ENCODE results near the gene TMPRSS4.

TMPRSS4 gene

DNA sequence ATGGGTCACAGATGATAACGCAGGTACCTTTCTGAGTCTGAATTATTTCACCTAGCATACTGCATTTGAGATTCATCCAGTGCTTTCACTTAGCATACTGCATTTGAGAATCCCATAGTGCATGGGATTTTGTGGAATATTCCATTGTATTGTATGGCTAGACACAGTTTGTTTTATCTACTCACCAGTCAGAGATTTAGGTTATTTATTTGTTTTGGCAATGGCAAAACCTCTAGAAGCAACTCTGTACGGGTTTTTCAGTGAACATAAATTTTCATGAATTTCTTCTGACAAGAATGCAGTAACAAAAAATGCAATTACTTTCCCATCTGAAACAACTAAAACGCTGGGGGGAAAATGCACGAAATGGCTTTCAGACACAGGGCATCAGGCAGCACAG, 51.4 kb downstream of the TMPRSS4 start:
- H3K4me1 ChIP-seq, result no peaks in the 10 kb centered on the region
- H3K27me3 ChIP-seq (ENCODE audit: control insufficient read depth, insufficient read depth, low read length), result no peaks in the 10 kb centered on the region
- TF ChIP-seq, protein P1, sequence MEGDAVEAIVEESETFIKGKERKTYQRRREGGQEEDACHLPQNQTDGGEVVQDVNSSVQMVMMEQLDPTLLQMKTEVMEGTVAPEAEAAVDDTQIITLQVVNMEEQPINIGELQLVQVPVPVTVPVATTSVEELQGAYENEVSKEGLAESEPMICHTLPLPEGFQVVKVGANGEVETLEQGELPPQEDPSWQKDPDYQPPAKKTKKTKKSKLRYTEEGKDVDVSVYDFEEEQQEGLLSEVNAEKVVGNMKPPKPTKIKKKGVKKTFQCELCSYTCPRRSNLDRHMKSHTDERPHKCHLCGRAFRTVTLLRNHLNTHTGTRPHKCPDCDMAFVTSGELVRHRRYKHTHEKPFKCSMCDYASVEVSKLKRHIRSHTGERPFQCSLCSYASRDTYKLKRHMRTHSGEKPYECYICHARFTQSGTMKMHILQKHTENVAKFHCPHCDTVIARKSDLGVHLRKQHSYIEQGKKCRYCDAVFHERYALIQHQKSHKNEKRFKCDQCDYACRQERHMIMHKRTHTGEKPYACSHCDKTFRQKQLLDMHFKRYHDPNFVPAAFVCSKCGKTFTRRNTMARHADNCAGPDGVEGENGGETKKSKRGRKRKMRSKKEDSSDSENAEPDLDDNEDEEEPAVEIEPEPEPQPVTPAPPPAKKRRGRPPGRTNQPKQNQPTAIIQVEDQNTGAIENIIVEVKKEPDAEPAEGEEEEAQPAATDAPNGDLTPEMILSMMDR (IDR thresholded peaks at IDR 0.05), result no peak
- H3K9ac ChIP-seq, result no peak overlapping the region
- no peak overlapping the region for H2AFZ ChIP-seq
- H3K27ac ChIP-seq, result no peak overlapping the region
- no peaks in the 10 kb centered on the region for H3K9me3 ChIP-seq (ENCODE audit: control insufficient read depth, low read length)
- H3K36me3 ChIP-seq (ENCODE audit: control insufficient read depth, insufficient read depth, low read length), result no peaks in the 10 kb centered on the region
- H3K79me2 ChIP-seq, result no peaks in the 10 kb centered on the region
- no peak overlapping the region for H3K4me2 ChIP-seq (ENCODE audit: low read length)
- H3K4me3 ChIP-seq (ENCODE audit: low read depth, low read length), result no peak overlapping the region

DNA sequence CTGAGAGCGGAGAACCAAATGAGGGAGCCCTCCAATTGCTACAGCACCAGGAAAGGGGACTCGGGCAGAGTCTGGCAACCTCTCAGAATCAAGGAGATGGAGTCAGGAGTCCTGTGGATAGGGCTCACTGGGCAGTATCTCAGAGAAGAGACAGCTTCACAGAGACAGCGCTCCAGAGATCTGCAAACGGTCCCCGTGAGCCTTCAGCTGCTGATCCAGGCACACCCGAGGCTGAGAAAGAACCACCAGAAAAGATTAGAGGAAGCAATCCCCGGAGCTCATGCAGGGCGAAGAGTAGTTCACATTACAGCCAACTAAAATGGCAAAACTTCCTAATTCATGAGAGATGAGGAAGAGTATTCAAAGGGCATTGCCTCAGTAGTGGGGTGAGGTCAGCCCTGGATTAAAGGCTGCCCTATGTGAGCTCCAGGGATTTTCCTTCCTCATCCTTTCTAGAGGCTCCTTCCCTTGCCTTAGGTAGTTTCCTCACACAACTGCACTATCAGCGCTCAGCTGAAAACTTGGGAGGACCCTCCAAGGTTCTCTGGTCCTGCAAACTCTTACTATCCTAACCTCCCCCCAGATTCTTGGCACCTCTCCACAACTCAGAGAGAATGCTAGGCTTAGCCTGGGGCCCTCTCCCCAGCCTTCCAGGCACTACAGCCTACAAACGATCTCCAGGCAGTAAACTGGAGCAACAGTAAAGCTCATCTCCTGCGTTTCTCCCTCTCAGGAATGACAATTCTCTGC, 52.0 kb downstream of the TMPRSS4 start:
- Histone ChIP-seq H3K27ac (no peak overlapping the region), H3K9ac (no peak overlapping the region), H3K4me3 (ENCODE audit: low read depth, low read length) (no peak overlapping the region), H3K9me3 (ENCODE audit: control insufficient read depth, low read length) (no peaks in the 10 kb centered on the region), H3K27me3 (ENCODE audit: control insufficient read depth, insufficient read depth, low read length) (no peaks in the 10 kb centered on the region), H2AFZ (no peak overlapping the region), H3K4me1 (no peaks in the 10 kb centered on the region), H3K4me2 (ENCODE audit: low read length) (no peak overlapping the region), H3K36me3 (ENCODE audit: control insufficient read depth, insufficient read depth, low read length) (no peaks in the 10 kb centered on the region), H3K79me2 (no peaks in the 10 kb centered on the region)
- TF ChIP-seq, protein P1 (IDR thresholded peaks at IDR 0.05), result no peak

DNA sequence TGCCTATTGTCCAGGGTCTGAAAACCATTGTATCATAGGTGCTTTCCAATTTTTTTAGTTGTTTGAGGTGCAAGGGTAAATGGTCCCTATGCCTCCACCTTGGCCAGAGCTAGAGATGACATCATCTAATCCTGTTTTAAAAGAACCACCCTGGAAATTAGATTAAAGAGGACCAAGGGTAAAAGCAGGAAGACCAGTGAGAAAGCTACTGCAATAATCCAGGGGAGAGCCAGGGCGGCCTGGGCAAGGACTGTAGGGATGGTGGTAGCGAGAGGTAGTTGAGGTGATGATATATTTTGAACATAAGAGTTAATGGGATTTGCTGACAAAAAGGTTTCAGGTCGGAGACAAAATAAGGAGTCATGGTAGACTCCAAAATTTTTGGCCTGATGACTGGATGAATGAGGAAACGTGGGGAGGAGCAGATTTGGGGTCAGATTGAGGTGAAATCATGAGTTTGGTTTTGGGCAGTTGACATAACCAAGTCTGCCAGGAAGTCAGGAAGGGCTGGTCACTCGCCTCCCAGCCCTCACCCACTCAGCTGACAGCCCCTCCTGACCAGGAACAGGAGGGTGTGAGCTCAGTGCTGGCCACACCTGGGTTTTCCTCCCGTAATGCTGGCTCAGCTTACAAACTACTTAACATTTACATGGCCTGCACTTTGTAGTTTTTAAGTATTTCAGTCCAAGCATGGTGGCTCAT, 52.7 kb downstream of the TMPRSS4 start:
- Histone ChIP-seq H2AFZ (no peak overlapping the region), H3K4me3 (ENCODE audit: low read depth, low read length) (no peak overlapping the region)

DNA sequence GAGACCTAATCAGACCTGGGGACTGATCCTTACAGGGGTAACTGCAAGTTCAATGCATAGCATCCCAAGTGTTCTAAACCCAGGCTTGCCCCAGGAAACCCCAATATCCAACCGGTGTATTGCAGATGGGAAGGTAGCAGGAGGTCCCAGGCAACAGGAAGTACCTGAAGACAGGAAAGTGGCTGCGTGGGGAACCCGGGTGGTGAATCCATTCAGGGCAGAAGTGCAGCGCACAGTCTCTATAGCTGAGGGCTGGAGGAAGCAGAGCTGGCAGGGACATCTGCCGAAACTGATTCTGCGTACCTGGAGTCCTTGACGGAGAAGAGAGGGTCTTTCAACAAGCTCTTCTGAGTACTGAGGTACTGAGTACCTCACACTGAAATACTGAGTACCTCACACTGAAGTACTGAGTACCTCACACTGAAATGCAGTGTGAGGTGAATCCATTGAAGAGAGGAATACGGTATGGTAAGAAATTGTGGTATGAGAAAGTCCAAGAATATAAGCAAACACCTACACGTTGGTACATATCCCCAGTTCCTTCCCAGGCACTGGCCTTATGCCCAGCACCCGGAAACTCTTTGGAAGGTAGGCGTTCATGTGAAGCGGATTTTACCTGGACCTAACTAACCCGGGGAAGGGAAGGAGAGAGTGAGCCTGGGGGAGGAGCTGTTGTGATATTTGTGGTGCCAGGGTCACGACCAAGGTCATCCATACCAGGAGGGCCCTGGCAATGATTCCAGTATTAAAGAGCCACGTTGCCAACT, 55.7 kb downstream of the TMPRSS4 start:
- TF ChIP-seq, protein P1 (IDR thresholded peaks at IDR 0.05), result no peak

More for the DNA sequence above, 52.7 kb downstream of the TMPRSS4 start:
- Histone ChIP-seq H3K79me2 (no peaks in the 10 kb centered on the region), H3K4me1 (no peaks in the 10 kb centered on the region), H3K9ac (no peak overlapping the region), H3K9me3 (ENCODE audit: control insufficient read depth, low read length) (no peaks in the 10 kb centered on the region), H3K36me3 (ENCODE audit: control insufficient read depth, insufficient read depth, low read length) (no peaks in the 10 kb centered on the region), H3K27ac (no peak overlapping the region), H3K27me3 (ENCODE audit: control insufficient read depth, insufficient read depth, low read length) (no peaks in the 10 kb centered on the region), H3K4me2 (ENCODE audit: low read length) (no peak overlapping the region)
- TF ChIP-seq, protein P1 (IDR thresholded peaks at IDR 0.05), result no peak

More for the DNA sequence above, 55.7 kb downstream of the TMPRSS4 start:
- no peak overlapping the region for H2AFZ ChIP-seq
- H3K4me3 ChIP-seq (ENCODE audit: low read depth, low read length), result no peak overlapping the region
- no peaks in the 10 kb centered on the region for H3K4me1 ChIP-seq
- H3K4me2 ChIP-seq (ENCODE audit: low read length), result no peak overlapping the region
- H3K9ac ChIP-seq, result no peak overlapping the region
- H3K79me2 ChIP-seq, result no peaks in the 10 kb centered on the region
- H3K36me3 ChIP-seq (ENCODE audit: control insufficient read depth, insufficient read depth, low read length), result no peaks in the 10 kb centered on the region
- H3K27me3 ChIP-seq (ENCODE audit: control insufficient read depth, insufficient read depth, low read length), result no peaks in the 10 kb centered on the region
- no peaks in the 10 kb centered on the region for H3K9me3 ChIP-seq (ENCODE audit: control insufficient read depth, low read length)
- H3K27ac ChIP-seq, result no peak overlapping the region

All from parathyroid adenoma (tissue), 2 donors.